Dendritic cell treated with granulocyte-macrophage colony-stimulating factor and Interleukin-4, amounts not matched to agents 40 ng/mL and 50 ng/mL, for 4 days (primary cell): ENCODE measurements around the gene AHNAK.
"Not testable (repeated sequence)": the region's sequence is repeated elsewhere in the genome, so short reads cannot be mapped to it uniquely, and the experiment has no call there.

Source experiments
- H3K27ac Mint-ChIP-seq: one replicate; pipeline ENCODE4 v1.8.0; 2022; ENCODE audit warnings: mild to moderate bottlenecking, mixed read lengths
- H3K27me3 Mint-ChIP-seq: one replicate; pipeline ENCODE4 v1.8.0; 2022; ENCODE audit warnings: mild to moderate bottlenecking, mixed read lengths
- H3K36me3 Mint-ChIP-seq: one replicate; pipeline ENCODE4 v1.8.0; 2022; ENCODE audit warnings: low read depth, mixed read lengths
- H3K4me1 Mint-ChIP-seq: one replicate; pipeline ENCODE4 v1.8.0; 2022; ENCODE audit warnings: low read depth, mixed read lengths
- H3K4me3 Mint-ChIP-seq: one replicate; pipeline ENCODE4 v1.8.0; 2022; ENCODE audit warnings: mild to moderate bottlenecking, moderate library complexity, mixed read lengths
- H3K9me3 Mint-ChIP-seq: one replicate; pipeline ENCODE4 v1.8.0; 2022; ENCODE audit warnings: mixed read lengths
- intact Hi-C: fragments of 100-400 bp; cut with micrococcal nuclease; formaldehyde crosslinking; loops from one replicate; pipeline ENCODE4 v1.15.0; 2022

AHNAK gene

DNA sequence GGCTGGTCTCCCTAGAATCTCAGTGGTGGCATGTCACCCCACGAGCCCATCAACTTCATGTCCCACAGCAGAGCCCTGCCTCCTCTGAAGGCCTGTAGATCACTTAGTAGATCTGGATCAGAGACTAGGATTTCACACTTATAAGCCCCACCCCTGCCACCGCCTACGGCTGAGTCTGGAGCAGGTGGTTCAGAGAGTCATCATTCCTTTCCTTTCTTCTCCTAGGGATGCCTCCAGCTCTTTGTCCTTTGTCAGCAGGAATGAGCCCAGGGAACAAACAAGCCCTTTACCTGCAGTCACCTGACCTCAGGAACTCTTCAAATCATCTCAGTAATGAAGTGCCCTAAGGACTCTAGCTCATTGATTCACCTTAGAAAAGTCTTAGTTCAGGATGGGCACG, 90.0 kb downstream of the AHNAK start:
- peak overlapping the region; percentile 90 for H3K27ac Mint-ChIP-seq
- H3K4me3 Mint-ChIP-seq, result no peak overlapping the region
- peaks cover 66% of the 10 kb centered on the region for H3K4me1 Mint-ChIP-seq
- intact Hi-C loops, result no loop called here
- H3K36me3 Mint-ChIP-seq, result no peaks in the 10 kb centered on the region
- H3K9me3 Mint-ChIP-seq, result no peaks in the 10 kb centered on the region
- H3K27me3 Mint-ChIP-seq, result no peaks in the 10 kb centered on the region

DNA sequence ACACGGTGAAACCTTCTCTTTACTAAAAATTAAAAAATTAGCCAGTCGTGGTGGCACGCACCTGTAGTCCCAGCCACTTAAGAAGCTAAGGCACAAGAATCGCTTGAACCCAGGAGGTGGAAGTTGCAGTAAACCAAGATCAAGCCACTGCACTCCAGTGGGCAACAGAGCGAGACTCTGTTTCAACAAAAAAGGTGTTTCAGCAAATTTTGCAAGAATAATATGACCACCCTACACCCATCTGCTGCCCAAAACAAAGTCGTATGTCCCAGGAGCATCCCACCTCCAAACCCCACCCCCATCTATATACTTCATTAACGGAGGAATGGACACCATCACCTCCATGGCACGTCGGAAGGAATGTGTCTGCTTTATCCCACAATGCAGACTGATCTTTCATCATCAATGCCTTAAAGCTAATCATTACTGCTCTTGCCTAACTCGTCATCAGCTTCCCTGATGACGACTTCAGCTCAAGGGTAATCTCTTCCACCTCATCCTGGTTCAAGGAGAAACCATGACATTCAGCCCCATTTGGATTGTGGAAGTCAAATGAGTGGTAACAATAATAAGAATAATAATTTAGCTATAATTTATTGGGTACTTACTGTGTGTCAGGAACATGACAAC, 93.7 kb downstream of the AHNAK start:
- Mint-ChIP-seq H3K4me3 (no peak overlapping the region), H3K27ac (no peak overlapping the region), H3K4me1 (peaks cover 55% of the 10 kb centered on the region), H3K36me3 (no peaks in the 10 kb centered on the region), H3K9me3 (no peaks in the 10 kb centered on the region), H3K27me3 (no peaks in the 10 kb centered on the region)
- intact Hi-C loops, result no loop called here

DNA sequence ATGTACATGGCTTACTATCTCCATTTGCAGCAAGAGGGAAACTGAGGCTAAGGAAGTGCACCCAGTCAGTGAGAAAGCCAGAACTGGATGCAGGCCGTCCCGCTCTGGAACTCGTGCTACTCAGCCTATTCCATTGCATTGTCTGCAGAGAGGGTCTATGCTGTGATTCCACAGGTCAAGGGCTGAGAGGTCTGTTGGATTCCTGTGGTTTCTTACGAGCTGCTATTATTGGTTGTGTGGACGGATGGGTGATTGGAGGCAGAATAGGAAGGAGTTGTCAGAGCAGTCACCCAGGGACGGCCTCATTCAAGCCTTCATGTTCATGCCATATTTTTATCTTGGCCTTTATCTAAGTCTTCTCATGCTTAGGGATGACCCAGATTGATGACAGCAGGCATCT, 94.3 kb downstream of the AHNAK start:
- H3K4me1 Mint-ChIP-seq, result peaks cover 48% of the 10 kb centered on the region
- H3K9me3 Mint-ChIP-seq, result no peaks in the 10 kb centered on the region
- no peak overlapping the region for H3K27ac Mint-ChIP-seq
- no peaks in the 10 kb centered on the region for H3K27me3 Mint-ChIP-seq
- intact Hi-C loops, result no loop called here
- no peaks in the 10 kb centered on the region for H3K36me3 Mint-ChIP-seq
- H3K4me3 Mint-ChIP-seq, result no peak overlapping the region

DNA sequence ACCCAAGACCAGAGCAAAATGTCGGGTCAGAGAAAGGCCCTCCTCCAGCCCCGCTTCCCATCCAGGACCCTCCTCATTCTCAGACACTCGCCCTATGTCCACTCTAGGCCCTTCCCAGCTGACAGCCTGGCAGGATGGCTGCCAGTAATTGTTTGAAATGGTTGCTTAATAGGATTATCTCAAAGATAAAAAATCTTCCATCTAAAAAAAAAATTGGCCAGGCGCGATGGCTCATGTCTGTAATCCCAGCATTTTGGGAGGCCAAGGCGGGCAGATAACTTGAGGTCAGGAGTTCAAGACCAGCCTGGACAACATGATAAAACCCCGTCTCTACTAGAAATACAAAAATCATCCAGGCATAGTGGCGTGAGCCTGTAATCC, 95.4 kb downstream of the AHNAK start:
- Mint-ChIP-seq H3K9me3 (no peaks in the 10 kb centered on the region), H3K36me3 (no peaks in the 10 kb centered on the region), H3K27me3 (peaks cover 2% of the 10 kb centered on the region), H3K4me3 (no peak overlapping the region), H3K4me1 (peaks cover 47% of the 10 kb centered on the region), H3K27ac (no peak overlapping the region)
- intact Hi-C loops, result no loop called here

DNA sequence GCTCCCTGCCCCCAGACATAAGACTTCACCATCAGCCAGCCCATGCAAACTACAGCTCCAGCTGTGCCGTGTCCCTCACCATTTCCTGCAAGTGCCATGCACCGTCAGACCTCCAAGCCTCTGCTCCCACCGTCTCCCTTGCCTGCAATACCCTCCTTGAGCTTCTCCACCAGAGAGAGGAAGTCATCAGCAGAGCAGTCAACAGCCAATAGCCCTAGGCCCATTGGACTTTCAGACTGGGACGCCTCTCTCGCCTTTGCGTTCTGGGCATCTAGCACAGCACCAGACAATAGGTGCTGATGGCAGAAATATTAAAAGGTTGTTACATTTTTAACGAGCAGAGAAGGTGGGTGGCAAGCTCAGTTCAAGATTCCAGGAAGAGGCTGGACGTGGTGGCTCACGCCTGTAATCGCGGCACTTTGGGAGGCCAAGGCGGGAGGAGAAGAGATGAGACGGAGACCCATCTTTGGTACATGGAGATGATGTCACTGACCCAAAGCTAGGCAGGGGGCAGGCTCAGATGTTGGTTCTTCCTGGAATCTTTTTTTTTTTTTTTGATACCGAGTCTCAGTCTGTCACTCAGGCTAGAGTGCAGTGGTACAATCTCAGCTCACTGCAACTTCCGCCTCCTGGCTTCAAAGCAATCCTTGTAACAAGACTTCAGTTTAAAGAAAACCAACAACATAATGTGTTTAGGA, 95.9 kb downstream of the AHNAK start:
- intact Hi-C loops, result no loop called here
- Mint-ChIP-seq H3K9me3 (no peaks in the 10 kb centered on the region), H3K4me1 (peaks cover 49% of the 10 kb centered on the region), H3K27ac (no peak overlapping the region), H3K27me3 (peaks cover 2% of the 10 kb centered on the region), H3K4me3 (no peak overlapping the region), H3K36me3 (no peaks in the 10 kb centered on the region)

DNA sequence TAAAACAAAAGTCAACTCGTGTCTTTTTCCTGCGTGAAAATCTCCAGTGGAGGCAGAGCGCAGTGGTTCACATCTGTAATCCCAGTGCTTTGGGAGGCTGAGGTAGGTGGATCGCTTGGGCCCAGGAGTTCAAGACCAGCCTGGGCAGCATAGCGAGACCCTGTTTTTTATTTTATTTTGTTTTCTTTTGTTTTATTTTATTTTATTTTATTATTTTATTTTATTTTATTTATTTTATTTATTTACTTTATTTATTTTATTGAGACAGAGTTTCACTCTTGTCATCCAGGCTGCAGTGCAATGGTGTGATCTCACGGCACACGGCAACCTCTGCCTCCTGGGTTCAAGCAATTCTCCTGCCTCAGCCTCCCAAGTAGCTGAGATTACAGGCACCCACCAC, 96.7 kb downstream of the AHNAK start:
- H3K27me3 Mint-ChIP-seq, H3K4me3 Mint-ChIP-seq, H3K27ac Mint-ChIP-seq, intact Hi-C loops, H3K36me3 Mint-ChIP-seq, H3K9me3 Mint-ChIP-seq: not testable (repeated sequence)
- H3K4me1 Mint-ChIP-seq, result peaks cover 49% of the 10 kb centered on the region

DNA sequence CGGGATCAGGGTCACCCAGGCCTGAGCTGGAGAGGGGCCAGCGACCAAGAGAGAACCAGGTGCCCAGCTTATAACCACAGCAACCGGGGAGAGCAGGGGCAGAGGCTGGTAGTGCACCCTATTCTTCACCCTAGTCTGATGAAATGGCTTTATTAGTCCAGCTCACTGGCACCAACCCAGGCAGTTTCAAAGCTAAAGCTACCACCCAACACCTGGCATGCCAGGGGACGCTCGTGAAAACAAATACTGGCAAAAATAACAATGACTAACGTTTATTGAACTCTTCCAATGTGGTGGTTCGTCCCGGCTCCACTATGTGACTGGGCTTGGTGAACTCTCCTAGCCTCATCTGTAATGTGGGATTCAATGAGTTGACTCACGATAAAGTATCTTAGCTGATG, 97.2 kb downstream of the AHNAK start:
- Mint-ChIP-seq H3K9me3 (no peaks in the 10 kb centered on the region), H3K27me3 (peaks cover 2% of the 10 kb centered on the region), H3K36me3 (no peaks in the 10 kb centered on the region), H3K4me3 (no peak overlapping the region), H3K27ac (peak overlapping the region; percentile 45), H3K4me1 (peaks cover 49% of the 10 kb centered on the region)
- intact Hi-C loops, result no loop called here

DNA sequence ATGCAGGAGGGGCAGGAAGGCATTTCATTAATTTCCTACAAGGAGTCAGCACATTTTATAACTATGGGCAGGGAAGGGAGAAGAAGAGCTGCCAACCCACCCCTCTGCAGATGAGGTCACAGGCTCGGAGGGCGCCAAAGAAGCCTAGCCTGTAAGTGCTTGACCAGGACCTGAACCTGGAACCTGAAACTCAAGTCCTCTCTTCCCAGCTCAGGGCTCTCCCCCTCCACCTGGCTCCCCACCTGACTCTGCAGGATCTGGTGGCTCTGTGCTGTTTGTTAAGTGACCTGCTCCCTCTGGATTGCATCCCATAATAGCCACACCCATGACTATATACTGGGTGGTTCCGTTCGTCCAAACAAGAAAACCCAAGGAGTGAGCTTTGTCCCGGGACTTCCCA, 100.5 kb downstream of the AHNAK start:
- no peak overlapping the region for H3K4me3 Mint-ChIP-seq
- H3K4me1 Mint-ChIP-seq, result peaks cover 59% of the 10 kb centered on the region
- H3K36me3 Mint-ChIP-seq, result no peaks in the 10 kb centered on the region
- intact Hi-C loops, result no loop called here
- H3K9me3 Mint-ChIP-seq, result no peaks in the 10 kb centered on the region
- peaks cover 2% of the 10 kb centered on the region for H3K27me3 Mint-ChIP-seq
- peak overlapping the region; percentile 100 for H3K27ac Mint-ChIP-seq

DNA sequence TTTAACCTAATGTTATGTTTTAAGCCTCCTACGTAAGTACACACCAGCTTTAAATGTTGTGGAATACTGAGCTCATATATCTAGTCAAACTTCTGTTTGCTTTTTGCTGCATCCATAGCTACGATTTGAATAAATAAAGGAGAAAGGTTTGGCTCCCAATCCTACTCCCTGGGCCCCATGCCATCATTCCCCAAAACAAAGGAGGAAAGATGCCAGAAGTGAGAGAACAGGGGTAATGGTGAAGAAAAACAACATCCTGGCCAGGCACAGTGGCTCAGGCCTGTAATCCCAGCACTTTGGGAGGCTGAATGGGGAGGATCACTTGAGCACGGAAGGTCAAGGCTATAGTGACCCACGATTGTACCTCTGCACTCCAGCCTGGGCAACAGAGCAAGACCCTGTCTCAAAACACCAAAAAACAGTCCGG, 101.3 kb downstream of the AHNAK start:
- H3K36me3 Mint-ChIP-seq, result no peaks in the 10 kb centered on the region
- H3K4me1 Mint-ChIP-seq, result peaks cover 59% of the 10 kb centered on the region
- H3K4me3 Mint-ChIP-seq, result no peak overlapping the region
- H3K27ac Mint-ChIP-seq, result peak overlapping the region; percentile 100
- peaks cover 2% of the 10 kb centered on the region for H3K27me3 Mint-ChIP-seq
- H3K9me3 Mint-ChIP-seq, result no peaks in the 10 kb centered on the region
- intact Hi-C loops, result no loop called here

DNA sequence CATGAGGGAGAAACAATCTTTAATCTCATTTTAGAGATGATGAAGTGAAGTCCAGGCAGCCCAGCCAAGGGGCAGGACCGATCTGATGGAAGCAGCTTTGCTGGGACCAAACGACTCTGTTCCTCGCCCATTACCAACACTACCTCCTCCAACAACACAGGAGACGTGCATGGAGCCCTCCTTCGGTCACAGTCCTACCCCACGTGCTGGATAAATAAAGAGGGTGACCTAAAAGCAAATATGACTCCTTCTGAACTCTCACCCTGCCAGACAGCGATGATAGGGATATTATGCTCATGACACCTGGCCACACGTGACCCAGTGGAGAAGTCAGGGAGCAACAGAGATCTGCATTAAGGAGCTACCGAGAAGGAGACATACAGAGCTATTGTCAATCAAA, 101.8 kb downstream of the AHNAK start:
- intact Hi-C loops, result no loop called here
- Mint-ChIP-seq H3K36me3 (no peaks in the 10 kb centered on the region), H3K9me3 (no peaks in the 10 kb centered on the region), H3K4me3 (peak overlapping the region; percentile 66), H3K27ac (peak overlapping the region; percentile 100), H3K27me3 (peaks cover 2% of the 10 kb centered on the region), H3K4me1 (peaks cover 62% of the 10 kb centered on the region)

DNA sequence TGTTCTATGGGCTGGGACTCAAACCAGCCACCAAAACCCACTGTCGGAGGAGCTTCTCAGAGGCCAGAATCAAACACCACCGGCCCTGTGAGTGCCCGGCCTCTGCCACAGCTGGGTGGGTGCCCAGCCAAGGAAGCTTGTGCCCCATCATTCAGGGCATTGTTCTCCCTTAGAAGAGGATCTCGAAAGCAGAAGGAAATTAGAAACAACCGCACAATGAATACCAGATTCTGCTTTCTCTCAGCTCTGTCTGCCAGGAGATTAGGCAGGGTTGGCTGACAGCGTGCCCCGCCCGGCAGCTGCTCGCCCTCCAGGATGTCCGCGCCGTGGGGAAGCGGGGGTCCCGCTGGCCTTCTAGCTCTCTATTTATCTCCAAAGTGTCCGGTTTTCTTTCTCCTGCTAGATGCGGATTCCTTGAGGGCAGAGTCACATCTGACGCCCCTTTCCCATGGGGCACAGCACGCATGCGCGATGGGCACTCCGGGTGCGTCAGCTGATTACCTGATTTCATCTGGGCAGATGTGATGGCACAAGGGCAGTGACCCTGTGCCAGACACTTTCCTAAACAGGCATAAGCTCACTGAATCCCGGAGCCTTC, 102.3 kb downstream of the AHNAK start:
- Mint-ChIP-seq H3K4me1 (peaks cover 67% of the 10 kb centered on the region), H3K27me3 (peaks cover 2% of the 10 kb centered on the region), H3K4me3 (peak overlapping the region; percentile 66), H3K9me3 (no peaks in the 10 kb centered on the region), H3K27ac (peak overlapping the region; percentile 100), H3K36me3 (no peaks in the 10 kb centered on the region)
- intact Hi-C loops, result no loop called here

DNA sequence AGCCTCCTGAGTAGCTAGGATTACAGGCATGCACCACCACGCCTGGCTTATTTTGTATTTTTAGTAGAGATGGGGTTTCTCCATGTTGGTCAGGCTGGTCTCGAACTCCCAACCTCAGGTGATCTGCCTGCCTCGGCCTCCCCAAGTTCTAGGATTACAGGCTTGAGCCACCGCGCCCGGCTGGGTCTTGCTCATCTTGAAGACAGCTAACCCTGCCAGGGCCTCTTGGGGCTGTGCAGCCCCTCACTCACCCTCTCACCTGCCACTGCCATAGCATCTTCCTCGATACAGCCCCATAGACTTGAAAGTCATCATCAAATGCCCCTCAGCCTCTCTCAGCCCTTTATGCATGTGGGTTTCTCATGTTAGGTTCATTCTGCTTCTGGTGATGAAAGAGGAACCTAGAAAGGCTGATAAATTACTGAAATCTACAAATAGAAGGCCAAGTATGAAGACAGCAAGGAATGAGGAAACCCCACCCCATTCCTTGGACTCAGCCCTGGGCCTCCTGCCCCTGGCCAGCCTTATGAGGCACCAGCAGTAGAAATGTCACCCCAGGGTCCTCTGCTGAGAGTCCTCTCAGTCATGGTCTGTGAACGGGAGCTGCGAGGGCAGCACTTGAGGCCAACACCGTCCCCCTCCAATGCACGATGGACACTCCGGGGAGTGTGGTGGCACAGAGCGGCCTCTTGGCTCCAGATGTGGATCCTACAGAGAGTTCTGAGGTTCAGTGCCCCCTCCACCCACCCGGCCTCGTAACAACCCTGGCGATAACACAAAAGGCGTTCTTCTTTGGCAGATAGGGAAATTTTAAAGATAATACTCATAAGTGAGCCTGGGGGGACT, 103.0 kb downstream of the AHNAK start:
- H3K4me3 Mint-ChIP-seq, result peak overlapping the region; percentile 66
- intact Hi-C loops, result no loop called here
- peak overlapping the region; percentile 100 for H3K27ac Mint-ChIP-seq
- H3K9me3 Mint-ChIP-seq, result no peaks in the 10 kb centered on the region
- H3K36me3 Mint-ChIP-seq, result no peaks in the 10 kb centered on the region
- peaks cover 66% of the 10 kb centered on the region for H3K4me1 Mint-ChIP-seq
- H3K27me3 Mint-ChIP-seq, result peaks cover 2% of the 10 kb centered on the region

DNA sequence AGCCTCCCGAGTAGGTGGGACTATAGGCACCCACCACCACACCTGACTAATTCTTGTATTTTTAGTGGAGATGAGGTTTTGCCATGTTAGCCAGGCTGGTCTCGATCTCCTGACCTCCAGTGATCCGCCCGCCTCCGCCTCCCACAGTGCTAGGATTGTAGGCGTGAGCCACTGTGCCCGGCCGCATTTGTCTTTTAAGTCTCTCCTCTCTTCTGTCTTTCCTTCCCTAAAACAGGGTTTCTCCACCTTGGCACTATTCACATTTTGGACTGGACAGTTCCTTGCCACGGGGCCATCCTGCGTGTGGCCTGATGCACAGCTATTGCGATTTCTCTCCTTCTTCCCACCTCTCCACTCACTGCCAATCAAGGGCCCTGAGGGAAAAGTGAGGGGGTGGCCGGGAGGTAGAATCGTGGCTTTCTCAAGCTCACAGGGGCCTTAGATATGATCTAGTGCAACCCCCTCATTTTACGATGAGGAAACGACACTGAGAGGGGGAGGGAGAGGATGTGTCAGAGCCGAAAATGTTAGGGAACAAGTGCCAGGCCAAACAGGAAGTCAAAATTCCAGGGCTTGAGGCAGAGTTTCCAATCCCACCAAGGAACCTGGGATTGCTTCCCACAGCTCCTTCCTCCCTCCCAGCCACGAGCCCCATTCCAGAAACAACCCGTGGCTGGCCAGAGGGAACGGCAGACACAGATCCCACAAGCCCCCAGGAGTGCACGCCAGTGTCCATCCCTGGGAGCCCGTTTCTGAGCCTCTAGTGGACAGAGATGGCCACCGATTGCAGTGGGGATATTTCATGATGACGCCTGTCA, 106.6 kb downstream of the AHNAK start:
- peak overlapping the region; percentile 86 for H3K27ac Mint-ChIP-seq
- peaks cover 52% of the 10 kb centered on the region for H3K4me1 Mint-ChIP-seq
- no peaks in the 10 kb centered on the region for H3K9me3 Mint-ChIP-seq

More for the DNA sequence above, 106.6 kb downstream of the AHNAK start:
- Mint-ChIP-seq H3K27me3 (no peaks in the 10 kb centered on the region), H3K4me3 (peak overlapping the region; percentile 38), H3K36me3 (no peaks in the 10 kb centered on the region)
- intact Hi-C loops, result no loop called here
